IMR-90 (cell line): ENCODE measurements around the gene TMEM233. TPM values are rescaled to one million over a fixed set of nuclear protein-coding genes. Genes with fewer than 3 reads are reported as not detected.
A peak's percentile ranks its signal among the peaks of the same experiment; 100 is the strongest.

Source experiments
- ATAC-seq: fragments of 200-7000 bp; cut with Tn5 transposase; 2 replicates; pipeline ENCODE4 v1.9.1; 2020; ENCODE audit warnings: low read depth, mild to moderate bottlenecking, moderate library complexity
- BruUV-seq: library from RNA; stranded (reverse); fragments of 400-500 nt; replicated peaks from 2 replicates; lab custom pipeline; 2021; lab: Mats Ljungman, UMichigan
- CTCF ChIA-PET: fragments of 300-600 bp; formaldehyde crosslinking; extraction: SDS; loops from one replicate; lab custom pipeline; 2021; ENCODE audit warnings: antibody characterized with exemption; lab: Yijun Ruan, JAX
- POLR2A ChIA-PET: fragments of 300-600 bp; sonication (Branson Sonifier 250); formaldehyde crosslinking; loops from one replicate; lab custom pipeline; 2022; ENCODE audit warnings: antibody characterized with exemption; ENCODE audit not compliant: unreplicated experiment; lab: Charles Lee
- DNase-seq: peaks from one replicate; pipeline ENCODE4 v3.0.0; 2013
- H2AFZ ChIP-seq: replicated peaks from 2 replicates; pipeline ENCODE3; 2013; ENCODE audit warnings: low read length, mild to moderate bottlenecking; ENCODE audit not compliant: poor library complexity
- H2AK5ac ChIP-seq: 2 replicates; pipeline ENCODE4 v1.6.1; 2013; ENCODE audit warnings: low read depth, low read length, inconsistent platforms
- H2AK9ac ChIP-seq: replicated peaks from 2 replicates; pipeline ENCODE3; 2013; ENCODE audit warnings: mild to moderate bottlenecking, low read depth, low read length, moderate library complexity; ENCODE audit not compliant: poor library complexity
- H2BK120ac ChIP-seq: 2 replicates; pipeline ENCODE4 v1.6.1; 2013; ENCODE audit warnings: low read depth, low read length, inconsistent platforms
- H2BK15ac ChIP-seq: 3 replicates; pipeline ENCODE4 v1.6.1; 2013; ENCODE audit warnings: low read depth, low read length, inconsistent platforms
- H2BK20ac ChIP-seq: 2 replicates; pipeline ENCODE4 v1.6.1; 2013; ENCODE audit warnings: low read depth, mild to moderate bottlenecking, inconsistent platforms, low read length, moderate library complexity
- H2BK5ac ChIP-seq: 2 replicates; pipeline ENCODE4 v1.6.1; 2013; ENCODE audit warnings: mild to moderate bottlenecking, low read depth, low read length, inconsistent platforms; ENCODE audit not compliant: poor library complexity, severe bottlenecking
- H3K14ac ChIP-seq: replicated peaks from 2 replicates; pipeline ENCODE4 v1.6.1; 2013; ENCODE audit warnings: low read depth, low read length, inconsistent platforms
- H3K18ac ChIP-seq: 2 replicates; pipeline ENCODE4 v1.6.1; 2013; ENCODE audit warnings: low read depth, low read length, control low read depth
- H3K23ac ChIP-seq: 2 replicates; pipeline ENCODE4 v1.6.1; 2013; ENCODE audit warnings: low read depth, low read length, inconsistent platforms
- H3K27ac ChIP-seq: 2 replicates; pipeline ENCODE4 v1.5.1; 2013; ENCODE audit warnings: mild to moderate bottlenecking, control low read depth, low read length; ENCODE audit not compliant: insufficient read depth
- H3K27me3 ChIP-seq: 2 replicates; pipeline ENCODE4 v1.6.1; 2013; ENCODE audit warnings: low read length; ENCODE audit not compliant: control insufficient read depth, insufficient read depth
- H3K36me3 ChIP-seq: 2 replicates; pipeline ENCODE4 v1.6.1; 2013; ENCODE audit warnings: low read length, mixed read lengths; ENCODE audit not compliant: control insufficient read depth, insufficient read depth
- H3K4ac ChIP-seq: 2 replicates; pipeline ENCODE4 v1.6.1; 2013; ENCODE audit warnings: low read depth, low read length, inconsistent platforms
- H3K4me1 ChIP-seq: 2 replicates; pipeline ENCODE4 v1.6.1; 2013; ENCODE audit warnings: low read length, mixed read lengths; ENCODE audit not compliant: control insufficient read depth, insufficient read depth
- H3K4me2 ChIP-seq: 2 replicates; pipeline ENCODE4 v1.6.1; 2013; ENCODE audit warnings: low read depth, mild to moderate bottlenecking, control low read depth, low read length, moderate library complexity
- H3K4me3 ChIP-seq: 2 replicates; pipeline ENCODE4 v1.5.1; 2013; ENCODE audit warnings: low read depth, mild to moderate bottlenecking, control low read depth, low read length, moderate library complexity; ENCODE audit not compliant: insufficient read depth
- H3K56ac ChIP-seq: 2 replicates; pipeline ENCODE4 v1.6.1; 2013; ENCODE audit warnings: low read length, inconsistent platforms; ENCODE audit not compliant: insufficient read depth; ENCODE audit errors: extremely low read depth
- H3K79me1 ChIP-seq, 2 experiments: 2 replicates each; pipeline ENCODE4 v1.6.1; 2013; ENCODE audit warnings: low read length in 2 of 2, inconsistent platforms in 1 of 2, low read depth in 1 of 2
- H3K9ac ChIP-seq: 2 replicates; pipeline ENCODE4 v1.6.1; 2013; ENCODE audit warnings: low read depth, low read length, control low read depth
- H3K9me1 ChIP-seq: 2 replicates; pipeline ENCODE4 v1.6.1; 2013; ENCODE audit warnings: low read length, inconsistent platforms; ENCODE audit not compliant: insufficient read depth
- H3K9me3 ChIP-seq: 2 replicates; pipeline ENCODE4 v1.6.1; 2013; ENCODE audit warnings: low read length; ENCODE audit not compliant: control insufficient read depth, insufficient read depth
- H4K20me1 ChIP-seq: 2 replicates; pipeline ENCODE4 v1.6.1; 2013; ENCODE audit warnings: low read length, inconsistent platforms; ENCODE audit not compliant: insufficient read depth
- H4K5ac ChIP-seq: 2 replicates; pipeline ENCODE4 v1.6.1; 2013; ENCODE audit warnings: mild to moderate bottlenecking, low read depth, low read length, control low read depth
- H4K8ac ChIP-seq, 2 experiments: 2 replicates each; pipeline ENCODE4 v1.6.1; 2013; ENCODE audit warnings: low read depth in 2 of 2, low read length in 2 of 2, control low read depth in 1 of 2, inconsistent platforms in 1 of 2
- H4K91ac ChIP-seq: 2 replicates; pipeline ENCODE4 v1.6.1; 2013; ENCODE audit warnings: low read depth, low read length, inconsistent platforms; ENCODE audit not compliant: insufficient read depth
- CEBPB ChIP-seq: IDR thresholded peaks from 2 replicates; pipeline ENCODE4 v1.6.1; 2012; ENCODE audit warnings: low read depth, low read length, improper control_type of control experiment
- CHD1 ChIP-seq: IDR thresholded peaks from 2 replicates; pipeline ENCODE4 v1.6.1; 2012; ENCODE audit warnings: low read depth, low read length, improper control_type of control experiment
- CTCF ChIP-seq: conservative IDR thresholded peaks from 2 replicates; pipeline ENCODE4 v1.5.1; 2012; ENCODE audit warnings: mild to moderate bottlenecking, low read depth, low read length, improper control_type of control experiment
- ELK1 ChIP-seq: fragments of 150-350 bp; IDR thresholded peaks from 2 replicates; pipeline ENCODE4 v1.6.1; 2016; ENCODE audit warnings: low read depth, mild to moderate bottlenecking, low read length, moderate library complexity, borderline replicate concordance
- MAFK ChIP-seq: IDR thresholded peaks from 2 replicates; pipeline ENCODE4 v1.6.1; 2012; ENCODE audit warnings: low read depth, low read length, improper control_type of control experiment
- MXI1 ChIP-seq: IDR thresholded peaks from 2 replicates; pipeline ENCODE4 v1.6.1; 2012; ENCODE audit warnings: low read depth, mild to moderate bottlenecking, low read length, moderate library complexity, borderline replicate concordance
- NFE2L2 ChIP-seq: fragments of 150-350 bp; IDR thresholded peaks from 2 replicates; pipeline ENCODE4 v1.6.1; 2016; ENCODE audit warnings: low read depth, mild to moderate bottlenecking, low read length
- POLR2A ChIP-seq: IDR thresholded peaks from 2 replicates; pipeline ENCODE4 v1.6.1; 2012; ENCODE audit warnings: mild to moderate bottlenecking, low read depth, low read length
- RAD21 ChIP-seq: IDR thresholded peaks from 2 replicates; pipeline ENCODE4 v1.6.1; 2012; ENCODE audit warnings: low read length, improper control_type of control experiment
- RCOR1 ChIP-seq: IDR thresholded peaks from 2 replicates; pipeline ENCODE4 v1.6.1; 2012; ENCODE audit warnings: mild to moderate bottlenecking, low read length, improper control_type of control experiment; ENCODE audit not compliant: insufficient replicate concordance
- RFX5 ChIP-seq: IDR thresholded peaks from 2 replicates; pipeline ENCODE4 v1.8.0; 2012; ENCODE audit warnings: low read depth, mild to moderate bottlenecking, low read length, moderate library complexity
- SMC3 ChIP-seq: fragments of 150-350 bp; IDR thresholded peaks from 2 replicates; pipeline ENCODE4 v1.6.1; 2016; ENCODE audit warnings: low read depth, mild to moderate bottlenecking, antibody characterized with exemption, low read length, moderate library complexity
- WGBS, 2 experiments: methylation state at CpG; one replicate each; pipeline versions ENCODE4 v1.1.5 to v1.1.7; 2013; ENCODE audit warnings: missing lambda C conversion rate in 2 of 2; ENCODE audit not compliant: insufficient read length in 1 of 2; ENCODE audit errors: extremely low coverage in 2 of 2; 5-methylcytosine and 5-hydroxymethylcytosine counted together
- dilution Hi-C: fragments of 300-500 bp; cut with HindIII; formaldehyde crosslinking; loops from one replicate; pipeline ENCODE4 v1.14.3; 2018; ENCODE audit warnings: low sequenced_read_pairs; ENCODE audit not compliant: unreplicated experiment
- in situ Hi-C: fragments of 300-500 bp; cut with MboI; formaldehyde crosslinking; loops from 3 replicates; pipeline ENCODE4 v1.14.3; 2019; ENCODE audit warnings: low sequenced_read_pairs, inconsistent platforms, mixed read lengths
- intact Hi-C: fragments of 100-400 bp; cut with micrococcal nuclease; formaldehyde crosslinking; loops from 2 replicates; pipeline ENCODE4 v1.10.0; 2022
- polyA plus RNA-seq, 3 experiments: library from polyadenylated mRNA; depleted of rRNA; stranded (reverse); fragments of >200 nt; gene quantifications; 2 replicates each; pipeline ENCODE4 v1.2.3, GENCODE V29; 2012; ENCODE audit warnings: low replicate concordance in 1 of 3
- total RNA-seq: library from RNA; depleted of rRNA; stranded (reverse); fragments of >200 nt; gene quantifications from 2 replicates; pipeline ENCODE4 v1.2.3, GENCODE V29; 2012

Gene TMEM233
- total and polyA plus RNA-seq, 2 of the 4 experiments (the other 2 are of a cell fraction) = not detected

- no peak for TF ChIP-seq NFE2L2
- TF ChIP-seq MXI1 = peak; percentile 84
Measured at GRCh38 chr12:119667577-119668323, 74.2 kb downstream of the TMEM233 start, which contains the start of gene PRKAB1 (continued).

- Histone ChIP-seq H2BK15ac (no peak overlapping the region), H2AK9ac (peak overlapping the region; percentile 89), H3K56ac (peak overlapping the region; percentile 85), H2BK20ac (no peak overlapping the region), H4K91ac (peak overlapping the region; percentile 74; the same call in 1 of the 2 replicates), H3K23ac (peak overlapping the region; percentile 47), H3K18ac (no peak overlapping the region; the same call in 1 of the 2 replicates), H3K14ac (peak overlapping the region; percentile 95), H2AK5ac (peak overlapping the region; percentile 36; the same call in 1 of the 2 replicates), H4K8ac (peak overlapping the region; percentile 86 to 93), H3K4ac (peak overlapping the region; percentile 90), H3K9me1 (no peaks in the 10 kb centered on the region), H3K9me3 (no peaks in the 10 kb centered on the region), H3K36me3 (peaks cover 9% of the 10 kb centered on the region), H2BK5ac (peak overlapping the region; percentile 77), H2BK120ac (no peak overlapping the region), H4K20me1 (no peaks in the 10 kb centered on the region), H3K27ac (peak overlapping the region; percentile 80), H3K79me1 (peaks cover 19 to 20% of the 10 kb centered on the region in 2 experiments), H3K4me1 (no peaks in the 10 kb centered on the region), H3K4me2 (peak overlapping the region; percentile 82), H3K27me3 (no peaks in the 10 kb centered on the region), H2AFZ (peak overlapping the region; percentile 98), H4K5ac (peak overlapping the region; percentile 67), H3K4me3 (peak overlapping the region; percentile 81), H3K9ac (peak overlapping the region; percentile 98)
- DNase-seq (peak; percentile 8), ATAC-seq (no peak)
- CTCF ChIA-PET = interaction anchor here (0.7 to 1.4 kb wide), 5 partner anchors 10 to 39 kb away, joined by 3 to 7 read pairs (median 4); no protein-coding TSS in a partner anchor
- POLR2A ChIA-PET = no interaction called here
- BruUV-seq = no TSS peak
- intact Hi-C loops = loop anchor here (5.0 kb wide), 1 partner anchor 1531 kb away; the partner anchor contains the start of gene PEBP1
- no CpG with 5 or more reads among the region's 14 CpGs for WGBS, 2 experiments
- dilution Hi-C loops = no loop called here
- in situ Hi-C loops = loop anchor here (10.0 kb wide), 1 partner anchor 1264 kb away; no protein-coding TSS in a partner anchor
- no peak for TF ChIP-seq MAFK
- TF ChIP-seq NFE2L2 = no peak
- no peak for TF ChIP-seq ELK1
- no peak for TF ChIP-seq RCOR1
- TF ChIP-seq SMC3 = no peak
- TF ChIP-seq MXI1 = no peak
- no peak for TF ChIP-seq CHD1
- TF ChIP-seq RFX5 = no peak
- no peak for TF ChIP-seq CEBPB
- TF ChIP-seq CTCF = no peak
- TF ChIP-seq POLR2A = no peak
- no peak for TF ChIP-seq RAD21
Measured at GRCh38 chr12:119668324-119668841, 74.8 kb downstream of the TMEM233 start.
